Uterus (tissue), 4 donors: ENCODE results near the gene RAPGEF5. TPM values are rescaled to one million over a fixed set of nuclear protein-coding genes. Genes with fewer than 3 reads are reported as not detected.

Source experiments
- DNase-seq, 2 donors: peaks; one replicate each; pipeline ENCODE4 v3.0.0-alpha.2; 2019 to 2020
- H3K27ac ChIP-seq, 2 donors: fragments of 200-600 bp; sonication (generic); 1 replicate in 1 of 2; 2 replicates in 1 of 2; pipeline ENCODE4 v1.5.1; 2016 to 2018
- H3K27me3 ChIP-seq, 2 donors: fragments of 200-600 bp; sonication (generic); one replicate each; pipeline ENCODE4 v1.5.1; 2018 to 2019; ENCODE audit warnings: control low read depth in 1 of 2
- H3K36me3 ChIP-seq, 2 donors: fragments of 200-600 bp; sonication (generic); one replicate each; pipeline ENCODE4 v1.5.1; 2019; ENCODE audit warnings: control low read depth in 1 of 2
- H3K4me1 ChIP-seq, 2 donors: fragments of 200-600 bp; sonication (generic); one replicate each; pipeline ENCODE4 v1.5.1; 2018 to 2019; ENCODE audit warnings: control low read depth in 1 of 2
- H3K4me3 ChIP-seq, 2 donors: fragments of 200-600 bp; sonication (generic); 1 replicate in 1 of 2; 2 replicates in 1 of 2; pipeline ENCODE4 v1.5.1; 2018 to 2019; ENCODE audit warnings: mild to moderate bottlenecking in 1 of 2
- H3K9me3 ChIP-seq, 2 donors: fragments of 200-600 bp; sonication (generic); one replicate each; pipeline ENCODE4 v1.5.1; 2019; ENCODE audit warnings: control low read depth in 1 of 2
- CTCF ChIP-seq, 4 experiments: fragments of 200-600 bp in 2 of 4; fragments of 450-650 bp in 2 of 4; sonication (generic) in 2 of 4; IDR thresholded peaks; one replicate each; pipeline ENCODE4 v1.5.1; 2016 to 2019; ENCODE audit warnings: antibody characterized with exemption in 4 of 4, mild to moderate bottlenecking in 2 of 4, moderate library complexity in 1 of 4
- POLR2A ChIP-seq, 2 donors: fragments of 450-650 bp; IDR thresholded peaks; one replicate each; pipeline ENCODE4 v1.6.1; 2016; ENCODE audit warnings: antibody characterized with exemption in 2 of 2, mild to moderate bottlenecking in 1 of 2, moderate library complexity in 1 of 2
- intact Hi-C: fragments of 100-400 bp; cut with DNase I; formaldehyde crosslinking; loops from one replicate; pipeline ENCODE4 v1.15.1; 2023; ENCODE audit warnings: low total_unique reads
- total RNA-seq, 4 donors: library from RNA; depleted of rRNA in 3 of 4; stranded (reverse); fragments of >200 nt in 3 of 4; gene quantifications; one replicate each; pipeline versions ENCODE4 v1.1.0 to v1.2.4, GENCODE V29; 2014 to 2023
- donor health status: DM: yes; HTN: yes; CAD: no.

The RAPGEF5 gene
- total RNA-seq, 4 donors from 2014 or later: 44.7 to 124 (median 55.1) TPM

DNA sequence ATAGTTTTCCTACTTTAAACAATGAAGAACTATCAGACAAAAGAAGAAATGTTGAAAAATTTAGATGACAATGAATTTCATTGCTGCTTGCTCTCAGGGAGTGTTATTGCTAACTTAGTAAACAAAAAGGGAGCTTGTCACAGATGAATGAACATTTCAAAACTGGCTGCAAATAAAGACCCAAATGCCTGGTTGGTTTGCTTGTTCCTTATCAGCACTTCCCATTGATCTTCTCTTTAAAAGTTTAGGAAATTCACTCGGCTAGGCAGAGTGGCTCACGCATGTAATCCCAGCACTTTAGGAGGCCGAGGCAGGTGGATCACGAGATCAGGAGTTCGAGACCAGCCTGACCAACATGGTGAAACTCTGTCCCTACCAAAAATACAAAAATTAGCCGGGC lies 167.2 kb downstream of the RAPGEF5 start:
- intact Hi-C loops: no loop called here
- TF ChIP-seq CTCF (IDR thresholded peaks at IDR 0.05): no peak
- no peak for TF ChIP-seq POLR2A (IDR thresholded peaks at IDR 0.05)
- H3K27ac ChIP-seq: no peak overlapping the region

DNA sequence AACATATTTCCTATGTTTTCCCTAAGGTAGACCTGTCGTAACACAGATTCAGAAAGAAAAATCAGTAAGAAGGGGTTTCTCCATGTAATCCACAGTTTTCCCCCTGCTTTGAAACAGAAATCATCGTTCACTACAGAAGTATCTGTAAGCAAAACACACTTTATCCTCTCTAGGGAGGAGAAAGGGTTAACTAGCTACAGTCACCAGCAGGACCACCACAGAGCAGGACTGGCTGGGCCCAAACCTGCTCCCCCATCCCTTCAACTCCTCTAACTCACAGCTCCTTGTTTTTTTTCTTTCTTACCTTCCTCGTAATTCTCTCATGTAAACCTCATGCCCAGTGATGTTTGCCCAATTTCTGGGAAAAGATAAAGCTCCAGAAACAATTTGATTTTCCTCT lies 167.7 kb downstream of the RAPGEF5 start:
- H3K27ac ChIP-seq: no peak overlapping the region
- no peak overlapping the region for H3K4me3 ChIP-seq
- no peaks in the 10 kb centered on the region for H3K4me1 ChIP-seq
- no peaks in the 10 kb centered on the region for H3K27me3 ChIP-seq
- no peak for TF ChIP-seq POLR2A (IDR thresholded peaks at IDR 0.05)
- no peak for TF ChIP-seq CTCF (IDR thresholded peaks at IDR 0.05)
- no peak for DNase-seq
- intact Hi-C loops: no loop called here
- no peaks in the 10 kb centered on the region for H3K36me3 ChIP-seq
- H3K9me3 ChIP-seq: no peaks in the 10 kb centered on the region

More for the DNA sequence above, 167.2 kb downstream of the RAPGEF5 start:
- no peaks in the 10 kb centered on the region for H3K27me3 ChIP-seq
- no peak for DNase-seq
- no peaks in the 10 kb centered on the region for H3K36me3 ChIP-seq
- no peaks in the 10 kb centered on the region for H3K9me3 ChIP-seq
- no peak overlapping the region for H3K4me3 ChIP-seq
- no peaks in the 10 kb centered on the region for H3K4me1 ChIP-seq

- H3K4me1 ChIP-seq: no peaks in the 10 kb centered on the region
- TF ChIP-seq POLR2A (IDR thresholded peaks at IDR 0.05) (no peak), CTCF (IDR thresholded peaks at IDR 0.05) (no peak)
- no peaks in the 10 kb centered on the region for H3K9me3 ChIP-seq
- DNase-seq: no peak
- H3K4me3 ChIP-seq: no peak overlapping the region
- no peak overlapping the region for H3K27ac ChIP-seq
- intact Hi-C loops: no loop called here
- no peaks in the 10 kb centered on the region for H3K36me3 ChIP-seq
- no peaks in the 10 kb centered on the region for H3K27me3 ChIP-seq
Measured at GRCh38 chr7:22187691-22188348, 169.1 kb downstream of the RAPGEF5 start.

DNA sequence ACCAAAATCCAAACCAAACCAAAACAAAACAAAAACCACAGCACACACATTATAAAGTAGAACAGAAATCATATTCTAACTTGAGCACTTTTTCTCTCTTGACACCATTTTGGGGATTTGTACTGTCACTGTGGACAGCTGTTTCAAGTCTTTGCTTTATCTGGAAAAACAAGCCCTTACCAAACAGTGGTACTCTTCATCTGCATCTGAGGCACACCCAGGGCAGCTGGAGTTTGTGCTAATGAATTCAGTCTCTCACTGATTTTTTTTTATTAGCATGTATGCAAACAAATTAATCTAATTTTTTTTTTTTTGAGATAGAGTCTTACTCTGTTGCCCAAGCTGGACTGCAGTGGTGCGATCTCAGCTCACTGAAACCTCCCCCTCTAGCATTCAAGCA lies 171.4 kb downstream of the RAPGEF5 start:
- Histone ChIP-seq H3K36me3 (no peaks in the 10 kb centered on the region), H3K27me3 (no peaks in the 10 kb centered on the region), H3K4me3 (no peak overlapping the region), H3K9me3 (no peaks in the 10 kb centered on the region), H3K27ac (no peak overlapping the region), H3K4me1 (no peaks in the 10 kb centered on the region)
- TF ChIP-seq POLR2A (IDR thresholded peaks at IDR 0.05) (no peak), CTCF (IDR thresholded peaks at IDR 0.05) (no peak)
- intact Hi-C loops: no loop called here
- no peak for DNase-seq

DNA sequence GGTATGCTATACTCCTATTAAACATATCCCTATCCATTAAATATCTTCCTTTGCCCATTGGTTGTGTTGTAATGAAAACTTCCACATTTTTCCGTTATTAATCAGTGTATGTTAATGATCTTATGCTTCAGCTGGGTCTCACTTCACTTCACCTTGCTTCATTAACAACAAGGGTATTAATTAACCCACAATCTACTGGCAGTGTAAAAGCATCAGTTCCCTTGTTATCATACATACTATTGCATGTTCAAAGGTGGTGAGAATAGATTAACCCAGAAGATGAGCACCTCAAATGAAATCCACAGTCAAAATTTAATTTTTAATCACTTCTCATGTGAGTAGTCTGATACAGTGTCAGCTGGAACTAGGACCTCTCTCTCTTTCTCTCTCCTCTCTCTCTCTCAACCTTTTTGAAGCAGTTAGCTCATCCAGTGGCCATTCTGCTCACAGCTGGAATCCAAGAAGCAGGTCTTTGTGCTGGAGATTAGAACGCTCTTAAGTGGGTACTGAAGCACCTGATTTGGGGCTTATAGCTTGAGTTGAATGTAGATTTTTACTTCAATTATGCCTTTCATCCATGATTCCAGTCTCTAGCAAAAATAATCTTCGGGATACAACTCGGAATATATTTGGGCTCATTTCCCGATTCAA lies 172.3 kb downstream of the RAPGEF5 start:
- no peaks in the 10 kb centered on the region for H3K36me3 ChIP-seq
- no peak for DNase-seq
- H3K27ac ChIP-seq: no peak overlapping the region
- H3K9me3 ChIP-seq: no peaks in the 10 kb centered on the region
- no peaks in the 10 kb centered on the region for H3K27me3 ChIP-seq
- no peak for TF ChIP-seq CTCF (IDR thresholded peaks at IDR 0.05)
- no peak for TF ChIP-seq POLR2A (IDR thresholded peaks at IDR 0.05)
- no peak overlapping the region for H3K4me3 ChIP-seq
- intact Hi-C loops: no loop called here
- H3K4me1 ChIP-seq: no peaks in the 10 kb centered on the region
